Measurements from ENCODE around the gene CHCHD3.

Gene CHCHD3

GRCh38 chr7:133051066-133051465 is 30.8 kb downstream of the CHCHD3 start:
- peak; percentile 48 for TF ChIP-seq CTCF (IDR thresholded peaks at IDR 0.05; ENCODE audit: extremely low read depth, insufficient read depth, missing control alignments)
- in situ Hi-C loops (cut with MboI; ENCODE audit: low pct_unique_long_range_greater_than_20kb, low sequenced_read_pairs, unreplicated experiment), result no loop called here
- peak; percentile 40 for DNase-seq (ENCODE audit: low spot score)

- in situ Hi-C loops (cut with MboI; ENCODE audit: low pct_unique_long_range_greater_than_20kb, low sequenced_read_pairs, unreplicated experiment), result no loop called here
- no peak for DNase-seq (ENCODE audit: low spot score)
Observed at GRCh38 chr7:133050200-133050995, 31.5 kb downstream of the CHCHD3 start.

GRCh38 chr7:133048589-133048988 is 33.3 kb downstream of the CHCHD3 start:
- DNase-seq (ENCODE audit: low spot score), result no peak
- no peak for TF ChIP-seq CTCF (IDR thresholded peaks at IDR 0.05; ENCODE audit: extremely low read depth, insufficient read depth, missing control alignments)
- in situ Hi-C loops (cut with MboI; ENCODE audit: low pct_unique_long_range_greater_than_20kb, low sequenced_read_pairs, unreplicated experiment), result no loop called here

More at GRCh38 chr7:133050200-133050995, 31.5 kb downstream of the CHCHD3 start:
- no peak for TF ChIP-seq CTCF (IDR thresholded peaks at IDR 0.05; ENCODE audit: extremely low read depth, insufficient read depth, missing control alignments)

GRCh38 chr7:133047321-133047720 is 34.6 kb downstream of the CHCHD3 start:
- in situ Hi-C loops (cut with MboI; ENCODE audit: low pct_unique_long_range_greater_than_20kb, low sequenced_read_pairs, unreplicated experiment), result no loop called here
- DNase-seq (ENCODE audit: low spot score), result no peak
- no peak for TF ChIP-seq CTCF (IDR thresholded peaks at IDR 0.05; ENCODE audit: extremely low read depth, insufficient read depth, missing control alignments)

- no peak for DNase-seq (ENCODE audit: low spot score)
- in situ Hi-C loops (cut with MboI; ENCODE audit: low pct_unique_long_range_greater_than_20kb, low sequenced_read_pairs, unreplicated experiment), result no loop called here
- no peak for TF ChIP-seq CTCF (IDR thresholded peaks at IDR 0.05; ENCODE audit: extremely low read depth, insufficient read depth, missing control alignments)
Observed at GRCh38 chr7:133044722-133045473, 37.0 kb downstream of the CHCHD3 start.

- TF ChIP-seq CTCF (IDR thresholded peaks at IDR 0.05; ENCODE audit: extremely low read depth, insufficient read depth, missing control alignments), result no peak
- DNase-seq (ENCODE audit: low spot score), result no peak
- in situ Hi-C loops (cut with MboI; ENCODE audit: low pct_unique_long_range_greater_than_20kb, low sequenced_read_pairs, unreplicated experiment), result no loop called here
Observed at GRCh38 chr7:133040674-133041073, 41.2 kb downstream of the CHCHD3 start.

Data from GM13977 (cell line).